Right ventricle myocardium inferior (tissue), 1 donor: ENCODE results near the gene KDM1A. TPM values are rescaled to one million over a fixed set of nuclear protein-coding genes. Genes with fewer than 3 reads are reported as not detected.

Experiments
- ATAC-seq: fragments of 200-7000 bp; cut with Tn5 transposase; one replicate; pipeline ENCODE4 v1.9.1; 2020; ENCODE audit warnings: mild to moderate bottlenecking, moderate library complexity
- DNase-seq: peaks from one replicate; pipeline ENCODE4 v3.0.0; 2021; ENCODE audit errors: missing footprints
- intact Hi-C: fragments of 100-400 bp; cut with DNase I; formaldehyde crosslinking; loops from one replicate; pipeline ENCODE4 v1.11.0; 2022
- total RNA-seq: library from RNA; stranded (reverse); fragmentation: NEBNext Ultra II Directional; extraction: Animal tissue kit (Norgen Biotek cat#: 25700); gene quantifications from one replicate; pipeline ENCODE4 v1.2.1, GENCODE V29; 2021
- donor health status: DM: no; HTN: yes; CAD: no; lungs with severe emphysema.

The KDM1A gene
- total RNA-seq, 1 donor from 2014 or later: 31.7 TPM

DNA sequence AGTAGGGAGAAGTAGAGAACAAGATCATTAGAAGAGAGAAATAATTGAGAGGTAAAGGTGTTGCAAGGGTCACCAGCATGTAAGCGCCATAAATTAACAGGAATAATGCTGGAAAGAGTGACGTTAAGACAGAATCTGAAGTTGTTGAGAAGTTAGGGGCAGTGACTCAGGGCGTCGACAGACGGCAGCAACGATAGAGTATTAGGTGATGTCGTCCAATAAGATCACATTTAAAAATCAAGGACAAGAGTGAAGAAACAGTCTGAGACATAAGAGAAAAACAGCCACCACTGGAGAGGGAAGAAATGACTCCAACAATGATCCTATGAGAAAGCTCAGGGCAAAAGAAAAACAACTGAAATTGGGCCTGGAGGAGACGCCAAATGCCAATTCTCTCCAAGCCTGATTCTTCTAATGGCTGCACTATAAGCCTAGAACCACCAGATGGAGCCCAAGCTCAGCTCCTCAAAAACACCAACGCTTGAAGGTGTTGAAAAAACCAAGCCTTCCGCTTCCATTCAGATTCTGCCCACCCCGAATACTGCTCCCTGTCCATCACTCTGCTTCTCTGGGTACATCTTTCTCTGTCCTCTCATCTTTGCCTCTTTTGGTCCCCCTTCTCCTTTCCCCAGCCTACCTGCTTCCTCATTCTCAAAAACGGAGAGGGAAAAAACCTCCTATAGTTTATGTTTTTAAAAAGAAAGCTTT, 79.3 kb downstream of the KDM1A start:
- DNase-seq (no peak), ATAC-seq (peak; percentile 71)
- intact Hi-C loops: loop anchor here (1.0 to 10.0 kb wide), 3 partner anchors 86 to 176 kb away; partner anchors contain the start of gene LACTBL1

DNA sequence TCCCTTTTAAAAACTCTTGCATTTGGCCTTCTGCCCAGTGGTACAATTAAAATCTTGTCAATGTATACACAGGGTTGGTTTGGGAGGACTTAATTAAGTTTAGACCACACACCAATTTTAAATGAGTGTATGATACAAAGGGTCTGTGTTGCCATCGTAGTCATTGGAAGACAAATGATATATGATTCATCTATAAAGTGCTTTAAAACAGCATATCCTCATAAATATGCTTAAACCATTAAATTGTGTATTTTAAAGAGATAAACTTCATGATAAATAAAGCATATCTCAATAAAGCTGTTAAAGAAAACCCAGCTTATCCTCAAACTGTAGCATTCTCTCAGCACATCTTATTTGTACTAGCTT, 79.9 kb downstream of the KDM1A start:
- intact Hi-C loops: loop anchor here (10.0 kb wide), 2 partner anchors 124 to 176 kb away; partner anchors contain the start of gene LACTBL1
- DNase-seq (no peak), ATAC-seq (no peak)

DNA sequence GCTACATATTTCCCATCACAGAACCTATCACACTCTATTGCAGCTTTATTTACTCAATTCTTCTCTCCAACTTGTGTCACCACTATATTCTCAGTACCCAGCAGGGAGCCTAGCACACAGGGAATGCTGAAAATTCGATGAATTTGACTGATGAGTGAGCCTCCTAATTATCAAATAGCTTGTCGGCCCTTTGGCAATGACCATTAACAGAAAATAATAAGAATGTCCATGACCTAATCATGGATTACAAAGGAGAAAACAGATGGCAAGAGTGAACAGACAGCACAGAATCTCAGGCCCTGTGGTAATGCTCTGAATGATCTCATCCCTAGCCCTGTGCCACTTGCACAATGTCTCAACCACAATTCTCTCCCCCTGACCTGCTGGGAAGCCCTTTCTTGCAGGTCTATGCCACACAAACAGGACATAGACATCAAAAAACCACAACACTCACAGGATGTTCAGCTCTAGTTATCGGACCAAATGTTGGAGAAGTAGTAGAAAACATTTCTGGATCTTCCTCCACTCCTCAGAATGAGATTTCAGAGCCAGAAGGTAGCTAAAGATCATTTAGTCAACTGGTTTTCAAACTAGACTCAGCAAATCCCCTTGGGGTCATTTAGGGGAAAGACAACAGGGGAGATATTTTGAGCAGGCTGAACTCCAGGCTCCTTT, 80.9 kb downstream of the KDM1A start:
- intact Hi-C loops: no loop called here
- ATAC-seq: peak; percentile 62

DNA sequence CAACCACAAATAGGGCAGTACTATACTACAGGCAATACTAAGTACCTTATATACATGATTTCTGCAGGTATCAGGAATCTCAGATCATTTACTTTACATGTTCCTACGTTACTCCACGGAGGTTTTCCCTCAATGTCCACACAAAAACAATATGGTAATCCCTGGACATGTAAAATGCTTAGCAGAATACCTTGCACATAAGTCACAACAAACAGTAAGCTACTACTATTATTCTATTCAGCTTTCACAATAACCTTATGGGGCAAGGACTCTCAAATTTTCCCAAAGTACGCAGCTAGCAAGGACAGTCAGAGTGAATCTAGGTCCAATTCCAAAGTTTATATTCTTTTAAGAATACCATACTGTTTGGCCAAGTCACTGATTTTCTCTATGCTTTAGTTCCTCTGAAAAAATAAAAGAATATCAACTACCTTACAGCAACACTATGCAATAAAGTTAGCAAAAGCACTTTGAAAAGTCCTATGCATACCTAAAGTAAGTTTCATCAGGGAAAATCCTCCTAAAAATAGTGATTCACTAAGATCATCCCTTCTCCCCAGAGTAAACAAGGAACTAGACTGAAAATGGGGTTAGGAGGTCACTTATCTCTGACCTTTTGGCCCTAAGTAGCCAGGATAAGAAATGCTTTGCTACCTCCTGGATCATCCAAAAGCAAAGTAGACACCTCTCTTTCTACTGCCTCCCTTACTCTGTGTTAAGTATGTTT, 82.0 kb downstream of the KDM1A start:
- ATAC-seq (no peak), DNase-seq (no peak)
- intact Hi-C loops: no loop called here

More for the DNA sequence above, 80.9 kb downstream of the KDM1A start:
- DNase-seq: no peak

DNA sequence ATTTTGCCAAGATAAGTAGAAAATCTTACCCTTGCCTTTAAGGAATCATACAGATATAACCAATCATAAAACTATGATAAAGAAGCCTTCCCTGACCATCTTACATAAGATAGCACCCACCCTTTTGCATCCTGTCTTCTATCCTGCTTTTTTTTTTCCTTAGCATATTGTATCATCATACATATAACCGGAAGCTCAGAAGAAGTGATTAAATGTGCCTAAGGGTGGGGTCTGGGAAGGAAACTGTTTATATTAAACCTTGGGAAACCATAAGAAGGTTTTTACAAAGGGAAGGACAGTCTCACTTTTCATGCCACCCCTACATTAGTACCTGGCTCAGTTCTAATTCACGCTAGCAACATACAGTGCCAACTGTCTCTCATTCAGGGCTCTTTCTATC, 82.6 kb downstream of the KDM1A start:
- DNase-seq (no peak), ATAC-seq (no peak)
- intact Hi-C loops: no loop called here

DNA sequence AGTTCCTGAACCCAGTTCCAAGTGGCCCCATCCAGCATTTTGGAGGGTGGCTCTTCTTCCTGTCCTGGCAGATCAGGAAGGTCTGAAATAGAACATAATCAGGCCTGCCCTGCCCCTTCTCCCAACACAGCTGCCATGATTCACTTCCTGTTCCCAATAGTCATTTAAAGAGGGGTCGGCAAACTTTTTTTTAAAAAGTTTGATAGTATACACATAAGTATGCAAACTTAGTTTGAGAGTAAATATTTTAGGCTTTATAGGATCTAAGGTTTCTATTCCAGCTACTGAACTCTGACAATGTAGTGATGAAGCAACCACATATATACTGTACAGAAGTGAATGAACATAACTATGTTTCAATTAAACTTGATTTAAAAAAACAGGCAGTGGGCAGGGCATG, 83.0 kb downstream of the KDM1A start:
- DNase-seq (no peak), ATAC-seq (peak; percentile 35)
- intact Hi-C loops: no loop called here

DNA sequence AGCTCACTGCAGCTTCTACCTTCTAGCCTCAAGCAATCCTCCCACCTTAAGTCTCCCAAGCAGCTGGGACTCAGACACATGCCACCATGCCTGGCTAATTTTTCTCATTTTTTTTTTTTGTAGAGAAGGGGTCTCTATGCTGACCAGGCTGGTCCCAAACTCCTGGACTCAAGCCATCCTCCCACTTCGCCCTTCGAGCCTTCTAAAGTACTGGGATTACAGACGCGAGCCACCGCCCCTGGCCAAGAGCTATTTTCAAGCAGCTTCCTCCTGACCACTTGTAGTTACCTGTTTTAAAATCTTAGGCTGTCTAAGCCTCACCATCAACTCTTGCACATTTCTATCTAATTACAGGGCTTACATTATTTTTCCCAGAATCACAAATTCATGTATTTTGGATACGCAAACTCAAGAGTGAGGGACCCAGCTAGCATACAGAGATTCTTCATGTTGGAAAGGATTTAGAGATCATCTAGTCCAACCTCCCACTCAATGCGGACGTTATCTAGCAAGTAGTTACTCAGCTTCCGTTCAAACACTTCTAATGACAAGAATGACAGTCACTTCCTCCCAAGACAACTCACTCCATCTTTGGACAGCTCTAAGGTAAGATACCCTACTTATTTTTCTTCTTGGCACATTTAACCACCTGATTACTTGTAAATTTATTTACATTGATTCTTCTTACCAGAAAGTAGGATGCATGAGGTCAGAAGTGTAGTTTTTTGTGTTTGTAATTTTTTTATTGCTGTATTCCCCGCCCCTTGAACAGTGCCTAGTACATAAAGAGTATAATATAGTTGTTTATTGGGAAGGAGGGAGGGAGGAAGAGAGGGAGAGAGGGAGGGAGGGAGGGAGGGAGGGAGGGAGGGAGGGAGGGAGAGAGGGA, 84.0 kb downstream of the KDM1A start:
- intact Hi-C loops: no loop called here
- DNase-seq: no peak
- no peak for ATAC-seq

DNA sequence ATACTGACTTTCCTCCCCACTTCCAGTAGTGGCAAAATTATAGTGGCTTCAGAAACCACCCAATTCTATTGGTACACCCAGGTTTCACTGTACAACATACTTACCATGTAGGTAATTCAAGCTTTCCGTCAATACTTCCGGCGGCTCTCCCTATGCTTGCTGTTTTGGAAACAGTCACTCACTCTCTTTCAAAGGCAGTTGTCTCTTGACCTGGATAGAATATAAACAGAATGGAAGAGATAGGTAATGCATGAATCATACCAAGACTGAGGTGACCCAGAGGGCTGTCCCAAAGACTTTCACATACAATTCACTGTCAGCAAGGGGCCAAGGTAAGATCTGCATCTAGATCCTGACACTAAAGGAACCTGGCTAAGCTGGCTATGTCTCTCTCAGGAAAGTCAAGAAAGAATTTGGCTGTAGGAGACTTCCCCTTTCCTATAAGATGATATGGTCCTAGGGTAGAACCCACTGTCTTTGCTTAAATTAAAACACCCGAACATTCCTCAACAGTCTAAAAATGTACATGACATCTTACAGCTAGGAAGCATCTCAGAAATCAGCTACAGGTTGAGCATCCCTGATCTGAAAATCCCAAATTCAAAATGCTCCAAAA, 89.8 kb downstream of the KDM1A start:
- DNase-seq: no peak
- ATAC-seq: no peak
- intact Hi-C loops: no loop called here

DNA sequence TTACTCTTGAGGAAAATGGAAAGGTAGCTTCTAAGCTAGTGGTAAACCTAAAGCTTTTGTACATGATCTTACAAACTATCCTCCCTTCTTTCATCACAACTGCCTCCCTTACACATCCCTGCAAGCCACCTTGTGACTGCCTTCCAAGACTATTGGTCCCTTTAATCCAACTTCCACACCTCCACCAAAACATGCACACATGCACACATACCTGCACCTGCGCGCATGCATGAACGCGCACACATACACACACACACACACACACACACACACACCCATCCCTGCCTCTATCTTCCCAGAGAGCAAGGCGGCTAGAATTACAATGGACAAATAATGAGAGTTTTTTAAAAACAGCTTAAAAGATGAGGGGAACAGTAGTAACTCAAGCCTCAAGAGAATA, 91.1 kb downstream of the KDM1A start:
- ATAC-seq: no peak
- no peak for DNase-seq
- intact Hi-C loops: no loop called here

DNA sequence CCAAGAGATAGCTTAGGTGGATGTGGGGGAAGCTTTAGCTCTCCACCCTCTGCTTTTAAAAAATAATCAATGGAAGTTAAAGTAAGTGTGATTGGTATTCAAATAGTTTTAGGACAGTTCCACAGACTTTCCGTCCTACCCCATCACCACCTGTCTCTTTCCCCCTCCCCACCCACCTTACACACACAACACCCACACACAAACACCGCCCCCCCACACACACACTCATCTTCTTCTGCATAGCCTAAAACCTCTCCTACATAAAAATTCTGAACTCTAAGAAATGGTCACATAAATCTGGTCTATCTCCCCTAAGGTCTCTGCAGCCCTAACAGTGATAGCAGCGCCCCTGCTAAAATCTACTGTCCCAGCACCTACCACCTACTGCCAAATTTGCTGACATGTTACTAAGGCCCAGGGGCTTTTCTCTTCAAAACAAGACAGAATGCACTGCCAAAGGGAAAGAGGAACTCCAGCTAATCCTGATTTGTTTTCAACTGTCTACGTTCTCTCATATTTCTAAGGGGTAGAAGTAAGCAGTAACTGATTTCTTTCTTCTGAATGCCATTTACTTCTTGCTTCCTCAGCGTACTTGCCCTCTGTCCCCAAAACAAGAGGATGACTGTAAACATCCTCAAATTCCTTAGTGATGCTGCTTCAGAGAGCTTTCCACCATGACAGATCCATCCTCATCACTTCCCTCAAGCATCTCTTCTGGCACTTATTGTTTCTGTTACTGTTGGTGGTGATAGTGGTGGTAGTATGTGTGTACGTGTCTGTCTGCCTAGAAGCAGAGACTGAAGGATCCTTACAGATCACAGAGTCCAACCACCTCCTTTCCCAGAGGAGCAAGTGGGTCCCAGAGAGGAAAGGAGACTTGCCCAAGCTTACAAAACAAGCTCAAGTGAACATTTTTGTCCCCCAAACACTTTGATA, 92.6 kb downstream of the KDM1A start:
- no peak for DNase-seq
- no peak for ATAC-seq
- intact Hi-C loops: no loop called here

DNA sequence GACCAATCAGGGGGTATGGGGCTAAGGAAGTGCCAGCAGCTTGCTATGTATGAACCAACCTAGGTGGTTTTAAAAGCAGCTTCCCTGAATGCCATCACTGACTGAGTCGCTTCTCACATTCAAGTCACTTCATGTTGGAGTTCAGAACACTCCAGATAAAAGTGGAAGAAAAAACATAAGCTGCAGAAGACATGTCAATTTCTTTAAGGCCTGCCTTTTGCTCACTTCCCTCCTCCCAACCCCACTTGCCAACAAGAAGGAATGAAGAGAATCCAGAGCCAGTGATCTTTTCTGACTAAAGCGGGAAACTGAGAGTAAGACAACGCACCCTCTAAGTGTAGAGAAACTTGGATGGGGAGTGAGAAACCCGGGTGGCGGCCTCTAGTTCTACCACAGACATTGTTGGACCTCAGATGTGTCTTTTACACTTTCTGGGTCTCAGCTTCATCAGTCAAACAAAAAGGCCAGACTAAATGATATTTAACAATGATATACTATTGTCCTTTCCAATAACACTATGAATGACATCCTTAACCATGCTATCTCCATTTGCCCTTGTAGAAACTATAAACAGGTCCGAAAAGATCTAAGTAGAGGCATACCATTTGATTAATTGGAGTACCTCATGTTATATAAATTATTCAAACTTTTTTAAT, 95.3 kb downstream of the KDM1A start:
- ATAC-seq: no peak
- intact Hi-C loops: no loop called here
- no peak for DNase-seq

DNA sequence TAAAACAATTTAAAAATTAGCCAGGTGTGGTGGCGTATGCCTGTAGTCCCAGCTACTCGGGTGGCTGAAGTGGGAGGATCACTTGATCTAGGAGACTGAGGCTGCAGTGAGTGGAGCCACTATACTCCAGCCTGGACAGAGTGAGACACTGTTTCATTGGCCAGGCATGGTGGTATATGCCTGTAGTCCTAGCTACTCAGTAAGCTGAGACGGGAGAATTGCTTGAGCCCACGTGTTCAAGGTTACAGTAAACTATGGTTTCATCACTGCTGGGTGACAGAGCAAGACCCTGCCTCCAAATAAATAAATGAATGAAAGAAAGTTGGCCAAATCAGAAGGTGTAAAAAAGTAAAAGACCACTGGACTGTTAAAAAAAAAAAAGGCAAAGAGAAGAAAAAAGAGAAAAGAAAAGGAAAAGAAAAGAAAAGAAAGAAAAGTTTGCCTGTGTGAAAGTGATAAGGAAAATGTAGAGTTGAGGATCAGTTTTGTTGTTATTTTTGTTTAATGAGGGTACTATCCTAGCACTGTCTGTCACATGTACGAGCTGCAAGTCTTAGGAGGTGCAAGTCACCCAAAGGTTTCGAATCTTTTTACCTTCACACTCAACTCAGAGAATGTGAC, 97.1 kb downstream of the KDM1A start:
- ATAC-seq (no peak), DNase-seq (no peak)
- intact Hi-C loops: no loop called here

DNA sequence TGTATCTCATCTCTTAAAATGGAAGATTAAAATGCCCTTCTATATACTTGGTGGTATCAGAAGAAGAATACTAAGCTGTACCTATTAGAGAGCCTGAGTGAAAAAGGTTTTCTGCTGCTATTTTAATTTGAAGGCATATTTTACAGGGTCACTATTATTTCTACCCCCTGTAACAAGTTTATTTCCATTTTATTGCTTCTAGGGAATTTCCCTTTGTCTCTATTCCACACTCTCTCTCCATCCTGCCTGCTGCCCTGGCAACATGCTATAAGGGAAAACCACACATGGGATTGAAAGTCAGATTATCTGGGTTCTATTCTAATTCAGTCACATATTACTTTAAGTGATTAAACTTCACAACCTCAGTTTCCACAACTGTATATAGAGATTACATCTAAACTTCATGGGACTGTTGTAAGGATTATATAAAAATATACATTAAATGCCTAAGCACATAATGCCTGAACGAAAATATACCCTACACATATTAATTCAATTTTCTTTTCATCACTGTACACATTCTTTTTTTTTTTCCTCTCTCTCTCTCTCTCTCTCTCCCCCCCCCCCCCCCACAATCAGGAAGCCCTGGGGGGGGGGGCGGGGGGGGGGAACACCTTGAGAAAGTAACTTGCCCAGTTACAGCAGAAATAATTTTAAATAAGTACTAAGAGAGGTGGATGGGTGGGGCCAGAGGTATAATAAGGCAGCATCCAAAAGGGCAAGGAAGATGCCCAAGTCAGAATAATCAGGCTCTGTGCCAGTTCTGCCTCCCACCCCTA, 97.8 kb downstream of the KDM1A start:
- ATAC-seq (no peak), DNase-seq (no peak)
- intact Hi-C loops: no loop called here

DNA sequence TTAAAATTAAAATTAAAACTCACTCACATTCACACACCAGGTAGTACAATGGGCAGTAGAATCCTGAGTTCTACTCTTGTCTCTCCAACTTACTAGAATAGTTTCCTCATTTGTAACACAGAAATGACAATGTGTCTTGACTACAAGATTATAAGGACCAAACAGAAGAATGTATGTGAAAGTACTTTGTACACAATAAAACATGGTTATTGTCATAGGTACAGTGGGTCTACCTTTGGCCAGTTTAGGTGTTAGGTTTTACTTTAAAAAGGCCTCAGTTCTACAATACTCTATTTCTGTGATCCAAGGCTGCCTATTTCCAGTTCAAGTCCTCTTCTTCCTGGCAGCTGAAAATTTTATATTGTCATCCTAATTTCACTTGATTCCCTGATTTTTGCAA, 99.1 kb downstream of the KDM1A start:
- ATAC-seq: no peak
- intact Hi-C loops: no loop called here
- no peak for DNase-seq

DNA sequence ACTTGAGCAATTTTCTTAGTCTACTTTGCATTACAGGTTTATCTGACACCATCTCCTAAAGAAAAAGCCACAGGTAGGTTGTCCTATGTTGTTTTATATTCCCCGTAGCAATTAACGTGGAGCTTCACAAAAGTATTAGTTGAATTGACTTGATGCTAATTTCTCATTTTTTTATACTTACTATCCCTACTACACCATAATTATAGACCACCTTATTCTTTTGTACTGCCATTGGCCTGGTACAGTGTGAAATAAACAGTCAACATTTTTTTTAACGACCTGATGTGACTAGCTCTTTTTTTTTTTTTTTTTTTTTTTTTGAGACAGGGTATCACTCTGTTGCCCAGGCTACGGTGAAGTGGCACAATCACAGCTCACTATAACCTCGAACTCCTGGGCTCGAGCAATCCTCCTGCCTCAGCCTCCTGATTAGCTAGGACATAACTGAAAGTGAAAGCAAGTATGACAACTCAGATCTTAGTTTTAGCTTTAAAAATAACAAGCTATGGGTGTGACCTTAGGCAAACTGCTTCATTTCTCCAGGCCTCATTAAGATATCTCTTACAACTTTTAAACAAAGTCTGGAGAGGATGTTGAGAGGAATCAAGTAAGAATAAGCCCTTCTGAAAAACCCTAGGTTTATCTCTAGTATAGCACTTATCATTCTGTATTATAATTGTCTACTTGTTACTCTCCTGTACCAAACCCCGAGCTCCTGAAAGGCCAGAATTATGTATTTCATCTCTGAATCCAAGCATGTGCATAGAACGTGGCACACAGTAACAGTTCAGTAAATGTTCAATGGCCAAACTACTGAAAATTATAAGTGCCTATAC, 99.9 kb downstream of the KDM1A start:
- ATAC-seq (peak; percentile 36), DNase-seq (no peak)

More for the DNA sequence above, 99.9 kb downstream of the KDM1A start:
- intact Hi-C loops: no loop called here
